Muscle layer of duodenum (tissue), 2 donors: ENCODE results near the gene SNRPD2.
"Not testable (repeated sequence)": the region's sequence is repeated elsewhere in the genome, so short reads cannot be mapped to it uniquely, and the experiment has no call there.

Experiments
- H3K27ac ChIP-seq: one replicate; pipeline ENCODE4 v1.7.0; 2013; ENCODE audit warnings: mild to moderate bottlenecking, low read length
- H3K27me3 ChIP-seq: one replicate; pipeline ENCODE4 v1.7.0; 2013; ENCODE audit warnings: low read depth, mild to moderate bottlenecking, control low read depth, low read length
- H3K36me3 ChIP-seq, 2 donors: one replicate each; pipeline ENCODE4 v1.7.0; 2013; ENCODE audit warnings: low read length in 2 of 2, control low read depth in 1 of 2, mild to moderate bottlenecking in 1 of 2; ENCODE audit not compliant: insufficient read depth in 2 of 2, control insufficient read depth in 1 of 2
- H3K4me1 ChIP-seq, 2 donors: one replicate each; pipeline ENCODE4 v1.7.0; 2013; ENCODE audit warnings: low read length in 2 of 2, mild to moderate bottlenecking in 2 of 2, control low read depth in 1 of 2, moderate library complexity in 1 of 2; ENCODE audit not compliant: insufficient read depth in 2 of 2, control insufficient read depth in 1 of 2
- H3K4me3 ChIP-seq, 2 donors: one replicate each; pipeline ENCODE4 v1.7.0; 2013; ENCODE audit warnings: low read length in 2 of 2, low read depth in 1 of 2, mild to moderate bottlenecking in 1 of 2
- H3K9me3 ChIP-seq, 2 donors: one replicate each; pipeline ENCODE4 v1.7.0; 2013; ENCODE audit warnings: low read length in 2 of 2, control low read depth in 1 of 2, mild to moderate bottlenecking in 1 of 2; ENCODE audit not compliant: control insufficient read depth in 1 of 2
- donor health status: healthy.

The SNRPD2 gene

GRCh38 chr19:45692187-45693105 is 693 bp upstream of the SNRPD2 start, which contains the start of gene QPCTL:
Gene QPCTL (plus strand): TSS chr19:45692666. CDS start chr19:45692704, 38 bp downstream.
- H3K4me3 ChIP-seq: peak within 1 kb of the TSS; percentile 83 to 89
- peaks cover 0 to 8% of the 10 kb centered on the region in 2 donors for H3K4me1 ChIP-seq
- H3K36me3 ChIP-seq: peaks cover 10 to 30% of the 10 kb centered on the region in 2 donors
- no peaks in the 10 kb centered on the region for H3K9me3 ChIP-seq
- H3K27ac ChIP-seq: peak within 1 kb of the TSS; percentile 91
- H3K27me3 ChIP-seq: no peaks in the 10 kb centered on the region

- H3K36me3 ChIP-seq: peaks cover 19 to 44% of the 10 kb centered on the region in 2 donors
- no peak overlapping the region for H3K4me3 ChIP-seq
- no peaks in the 10 kb centered on the region for H3K9me3 ChIP-seq
- H3K27me3 ChIP-seq: no peaks in the 10 kb centered on the region
- H3K27ac ChIP-seq: no peak overlapping the region
- H3K4me1 ChIP-seq: peaks cover 0 to 8% of the 10 kb centered on the region in 2 donors
Observed at GRCh38 chr19:45687599-45687998, 4.2 kb downstream of the SNRPD2 start.

GRCh38 chr19:45685045-45685444 is 6.7 kb downstream of the SNRPD2 start:
- not testable (repeated sequence) for H3K4me3 ChIP-seq, H3K27ac ChIP-seq, H3K27me3 ChIP-seq, H3K9me3 ChIP-seq
- Histone ChIP-seq H3K36me3 (peaks cover 19 to 43% of the 10 kb centered on the region in 2 donors), H3K4me1 (peaks cover 0 to 11% of the 10 kb centered on the region in 2 donors)

GRCh38 chr19:45682908-45683307 is 8.8 kb downstream of the SNRPD2 start:
- H3K27me3 ChIP-seq: peaks cover 8% of the 10 kb centered on the region
- H3K4me1 ChIP-seq: peaks cover 0 to 11% of the 10 kb centered on the region in 2 donors
- no peaks in the 10 kb centered on the region for H3K9me3 ChIP-seq
- peaks cover 14 to 36% of the 10 kb centered on the region in 2 donors for H3K36me3 ChIP-seq
- no peak overlapping the region for H3K27ac ChIP-seq
- no peak overlapping the region for H3K4me3 ChIP-seq

GRCh38 chr19:45682117-45682516 is 9.6 kb downstream of the SNRPD2 start:
- H3K9me3 ChIP-seq: no peaks in the 10 kb centered on the region
- no peak overlapping the region for H3K4me3 ChIP-seq
- peaks cover 0 to 14% of the 10 kb centered on the region in 2 donors for H3K4me1 ChIP-seq
- peaks cover 6 to 28% of the 10 kb centered on the region in 2 donors for H3K36me3 ChIP-seq
- H3K27me3 ChIP-seq: peaks cover 14% of the 10 kb centered on the region
- no peak overlapping the region for H3K27ac ChIP-seq

GRCh38 chr19:45681391-45682015 is 10.2 kb downstream of the SNRPD2 start:
- peaks cover 0 to 19% of the 10 kb centered on the region in 2 donors for H3K4me1 ChIP-seq
- no peak overlapping the region for H3K27ac ChIP-seq
- no peaks in the 10 kb centered on the region for H3K9me3 ChIP-seq
- peaks cover 3 to 26% of the 10 kb centered on the region in 2 donors for H3K36me3 ChIP-seq
- peaks cover 14% of the 10 kb centered on the region for H3K27me3 ChIP-seq
- peak overlapping the region; percentile 9 to 66 for H3K4me3 ChIP-seq

- peaks cover 14% of the 10 kb centered on the region for H3K27me3 ChIP-seq
- H3K4me3 ChIP-seq: no peak overlapping the region
- no peak overlapping the region for H3K27ac ChIP-seq
Observed at GRCh38 chr19:45677351-45678230, 14.2 kb downstream of the SNRPD2 start.

GRCh38 chr19:45676851-45677263 is 14.9 kb downstream of the SNRPD2 start:
- Histone ChIP-seq H3K4me1 (peaks cover 0 to 18% of the 10 kb centered on the region in 2 donors), H3K4me3 (no peak overlapping the region), H3K27me3 (peaks cover 14% of the 10 kb centered on the region), H3K36me3 (no peaks in the 10 kb centered on the region), H3K9me3 (no peaks in the 10 kb centered on the region), H3K27ac (no peak overlapping the region)

More at GRCh38 chr19:45677351-45678230, 14.2 kb downstream of the SNRPD2 start:
- no peaks in the 10 kb centered on the region for H3K9me3 ChIP-seq
- H3K36me3 ChIP-seq: no peaks in the 10 kb centered on the region
- peaks cover 0 to 19% of the 10 kb centered on the region in 2 donors for H3K4me1 ChIP-seq

- Histone ChIP-seq H3K27me3 (peaks cover 29% of the 10 kb centered on the region), H3K4me1 (peaks cover 0 to 16% of the 10 kb centered on the region in 2 donors), H3K27ac (no peak overlapping the region), H3K9me3 (no peaks in the 10 kb centered on the region), H3K4me3 (no peak overlapping the region), H3K36me3 (no peaks in the 10 kb centered on the region)
Observed at GRCh38 chr19:45674946-45675345, 16.8 kb downstream of the SNRPD2 start.

- H3K4me1 ChIP-seq: peaks cover 7 to 25% of the 10 kb centered on the region in 2 donors
- H3K9me3 ChIP-seq: no peaks in the 10 kb centered on the region
- H3K27ac ChIP-seq: no peak overlapping the region
- peaks cover 33% of the 10 kb centered on the region for H3K27me3 ChIP-seq
- H3K36me3 ChIP-seq: no peaks in the 10 kb centered on the region
- peak overlapping the region in 1 of 2 donors; percentile 16 for H3K4me3 ChIP-seq
Observed at GRCh38 chr19:45670670-45671453, 20.9 kb downstream of the SNRPD2 start.
